IPS-NIHi7 (cell line): Measurements from ENCODE around the gene MAGEA6.
"Not testable (repeated sequence)": the region's sequence is repeated elsewhere in the genome, so short reads cannot be mapped to it uniquely, and the experiment has no call there.

Source experiments
- DNase-seq: peaks from one replicate; pipeline ENCODE4 v3.0.0; 2012; ENCODE audit warnings: mixed read lengths; ENCODE audit errors: extremely low spot score

The MAGEA6 gene

GRCh38 chrX:152734143-152734858 is 35.2 kb downstream of the MAGEA6 start:
- not testable (repeated sequence) for DNase-seq

DNA sequence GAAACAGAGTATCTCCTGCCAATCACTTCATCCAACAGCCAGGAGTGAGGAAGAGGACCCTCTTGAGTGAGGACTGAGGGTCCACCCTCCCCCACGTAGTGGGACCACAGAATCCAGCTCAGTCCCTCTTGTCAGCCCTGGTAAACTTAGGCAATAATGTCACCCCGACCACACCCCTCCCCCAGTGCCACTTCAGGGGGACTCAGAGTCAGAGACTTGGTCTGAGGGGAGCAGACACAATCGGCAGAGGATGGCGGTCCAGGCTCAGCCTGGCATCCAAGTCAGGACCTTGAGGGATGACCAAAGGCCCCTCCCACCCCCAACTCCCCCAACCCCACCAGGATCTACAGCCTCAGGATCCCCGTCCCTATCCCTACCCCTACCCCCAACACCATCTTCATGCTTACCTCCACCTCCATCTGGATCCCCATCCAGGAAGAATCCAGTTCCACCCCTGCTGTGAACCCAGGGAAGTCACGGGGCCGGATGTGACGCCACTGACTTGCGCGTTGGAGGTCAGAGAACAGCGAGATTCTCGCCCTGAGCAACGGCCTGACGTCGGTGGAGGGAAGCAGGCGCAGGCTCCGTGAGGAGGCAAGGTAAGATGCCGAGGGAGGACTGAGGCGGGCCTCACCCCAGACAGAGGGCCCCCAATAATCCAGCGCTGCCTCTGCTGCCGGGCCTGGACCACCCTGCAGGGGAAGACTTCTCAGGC is 36.1 kb downstream of the MAGEA6 start, which contains the start of the genes CSAG1 and MAGEA12:
CSAG1 (minus strand) TSS at position 461 of the 715 bp plus-strand sequence. CDS start 1,261 bp downstream, outside the sequence.
MAGEA12 (plus strand) TSS at position 497 of the 715 bp plus-strand sequence. CDS start 2,405 bp downstream, outside the sequence.
- DNase-seq: no peak

DNA sequence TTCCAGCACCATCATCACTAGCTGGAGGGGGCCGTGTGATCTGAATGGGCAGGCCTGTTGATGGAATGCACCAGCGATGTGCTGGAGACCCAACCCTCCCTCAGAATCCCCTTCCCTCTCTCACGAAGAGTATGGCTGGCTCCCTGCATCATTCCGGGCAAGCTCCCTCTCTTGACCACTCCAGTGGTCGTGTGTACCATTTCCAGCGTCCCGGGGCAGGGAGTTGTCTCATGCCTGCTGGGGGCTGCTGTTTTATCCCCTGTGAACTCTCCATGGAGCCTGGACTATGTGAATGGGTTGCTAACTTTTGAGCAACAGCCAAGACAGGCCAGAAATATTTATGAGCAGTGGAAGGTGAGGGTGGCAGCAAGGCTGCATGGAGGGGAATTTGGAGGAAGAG is 44.1 kb downstream of the MAGEA6 start:
- DNase-seq: no peak
